Measurements from ENCODE around the gene TMEM237.

Gene TMEM237

DNA sequence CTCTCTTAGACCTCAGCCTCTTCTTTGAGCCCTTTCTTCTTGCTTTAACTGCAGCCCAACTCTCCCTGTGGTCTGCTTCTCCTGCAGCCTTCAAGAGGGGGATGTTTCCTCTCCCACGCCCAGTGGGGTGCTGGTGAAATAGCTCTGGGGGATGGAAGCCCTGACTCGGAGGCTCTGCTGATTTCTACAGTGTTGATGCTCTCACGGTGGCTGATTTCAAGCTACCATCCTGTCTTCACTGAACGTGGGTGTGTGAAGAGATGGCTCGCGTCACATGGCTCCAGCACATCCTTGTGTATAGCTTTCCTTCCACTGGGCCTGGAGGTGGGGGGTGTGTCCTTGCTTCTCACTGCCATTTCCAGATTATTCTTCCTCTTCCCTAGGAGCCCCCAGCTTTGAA lies 35.1 kb upstream of the TMEM237 start:
- H3K27me3 ChIP-seq (ENCODE audit: control insufficient read depth, low read length), result peaks cover 9% of the 10 kb centered on the region
- TF ChIP-seq EZH2phosphoT487 (IDR thresholded peaks at IDR 0.05; ENCODE audit: borderline replicate concordance, low read length), result no peak
- TF ChIP-seq, protein P1, sequence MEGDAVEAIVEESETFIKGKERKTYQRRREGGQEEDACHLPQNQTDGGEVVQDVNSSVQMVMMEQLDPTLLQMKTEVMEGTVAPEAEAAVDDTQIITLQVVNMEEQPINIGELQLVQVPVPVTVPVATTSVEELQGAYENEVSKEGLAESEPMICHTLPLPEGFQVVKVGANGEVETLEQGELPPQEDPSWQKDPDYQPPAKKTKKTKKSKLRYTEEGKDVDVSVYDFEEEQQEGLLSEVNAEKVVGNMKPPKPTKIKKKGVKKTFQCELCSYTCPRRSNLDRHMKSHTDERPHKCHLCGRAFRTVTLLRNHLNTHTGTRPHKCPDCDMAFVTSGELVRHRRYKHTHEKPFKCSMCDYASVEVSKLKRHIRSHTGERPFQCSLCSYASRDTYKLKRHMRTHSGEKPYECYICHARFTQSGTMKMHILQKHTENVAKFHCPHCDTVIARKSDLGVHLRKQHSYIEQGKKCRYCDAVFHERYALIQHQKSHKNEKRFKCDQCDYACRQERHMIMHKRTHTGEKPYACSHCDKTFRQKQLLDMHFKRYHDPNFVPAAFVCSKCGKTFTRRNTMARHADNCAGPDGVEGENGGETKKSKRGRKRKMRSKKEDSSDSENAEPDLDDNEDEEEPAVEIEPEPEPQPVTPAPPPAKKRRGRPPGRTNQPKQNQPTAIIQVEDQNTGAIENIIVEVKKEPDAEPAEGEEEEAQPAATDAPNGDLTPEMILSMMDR (IDR thresholded peaks at IDR 0.05; ENCODE audit: low read depth, low read length, poor library complexity, severe bottlenecking), result no peak

DNA sequence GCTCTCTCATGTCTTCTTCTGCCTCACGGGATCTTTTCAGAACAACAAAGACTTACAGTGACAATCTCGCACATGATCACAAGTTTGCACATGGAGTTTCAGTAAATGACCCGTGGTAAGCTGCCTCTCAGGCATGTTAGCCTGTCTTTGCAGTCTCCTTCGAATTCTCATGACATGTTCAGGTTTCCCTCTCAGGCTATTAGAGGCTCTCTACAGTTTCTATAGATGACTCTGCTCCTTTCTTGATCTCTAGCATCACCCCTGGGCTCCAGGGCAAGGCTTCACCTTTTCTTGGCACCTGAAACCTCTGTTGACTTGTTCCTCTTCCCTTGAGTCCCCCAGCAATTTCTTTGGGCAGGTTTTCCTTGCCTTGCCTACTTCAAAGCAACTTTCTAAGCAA lies 32.2 kb upstream of the TMEM237 start:
- no peaks in the 10 kb centered on the region for H3F3A ChIP-seq (ENCODE audit: control insufficient read depth, insufficient read depth)
- no peaks in the 10 kb centered on the region for H3K79me2 ChIP-seq (ENCODE audit: control insufficient read depth, low read length)
- H3K4me1 ChIP-seq (ENCODE audit: control insufficient read depth, low read length), result no peaks in the 10 kb centered on the region
- H3K9me2 ChIP-seq (replicated peaks; ENCODE audit: control insufficient read depth, low read length), result no peaks in the 10 kb centered on the region
- H4K20me1 ChIP-seq (ENCODE audit: control insufficient read depth, insufficient read depth, low read depth, low read length), result no peaks in the 10 kb centered on the region
- H3K27me3 ChIP-seq (ENCODE audit: control insufficient read depth, low read length), result peaks cover 6% of the 10 kb centered on the region; the same call in 1 of the 2 replicates
- H3K4me3 ChIP-seq (ENCODE audit: low read length), result no peak overlapping the region
- H3K27ac ChIP-seq (ENCODE audit: low read depth, low read length), result no peak overlapping the region
- no peaks in the 10 kb centered on the region for H3K9me3 ChIP-seq (ENCODE audit: control insufficient read depth, insufficient read depth, low read length)
- no peaks in the 10 kb centered on the region for H3K36me3 ChIP-seq (ENCODE audit: control insufficient read depth, low read length)
- H3K4me2 ChIP-seq (ENCODE audit: low read length), result no peak overlapping the region
- no peak for TF ChIP-seq EZH2phosphoT487 (IDR thresholded peaks at IDR 0.05; ENCODE audit: borderline replicate concordance, low read length)
- TF ChIP-seq, protein P1 (IDR thresholded peaks at IDR 0.05; ENCODE audit: low read depth, low read length, poor library complexity, severe bottlenecking), result no peak

More for the DNA sequence above, 35.1 kb upstream of the TMEM237 start:
- H3F3A ChIP-seq (ENCODE audit: control insufficient read depth, insufficient read depth), result no peaks in the 10 kb centered on the region
- no peak overlapping the region for H3K27ac ChIP-seq (ENCODE audit: low read depth, low read length)
- H3K9me3 ChIP-seq (ENCODE audit: control insufficient read depth, insufficient read depth, low read length), result no peaks in the 10 kb centered on the region
- no peaks in the 10 kb centered on the region for H3K36me3 ChIP-seq (ENCODE audit: control insufficient read depth, low read length)
- no peaks in the 10 kb centered on the region for H3K4me1 ChIP-seq (ENCODE audit: control insufficient read depth, low read length)
- H3K79me2 ChIP-seq (ENCODE audit: control insufficient read depth, low read length), result no peaks in the 10 kb centered on the region
- no peak overlapping the region for H3K4me2 ChIP-seq (ENCODE audit: low read length)
- H4K20me1 ChIP-seq (ENCODE audit: control insufficient read depth, insufficient read depth, low read depth, low read length), result no peaks in the 10 kb centered on the region
- H3K9me2 ChIP-seq (replicated peaks; ENCODE audit: control insufficient read depth, low read length), result no peaks in the 10 kb centered on the region
- H3K4me3 ChIP-seq (ENCODE audit: low read length), result no peak overlapping the region

DNA sequence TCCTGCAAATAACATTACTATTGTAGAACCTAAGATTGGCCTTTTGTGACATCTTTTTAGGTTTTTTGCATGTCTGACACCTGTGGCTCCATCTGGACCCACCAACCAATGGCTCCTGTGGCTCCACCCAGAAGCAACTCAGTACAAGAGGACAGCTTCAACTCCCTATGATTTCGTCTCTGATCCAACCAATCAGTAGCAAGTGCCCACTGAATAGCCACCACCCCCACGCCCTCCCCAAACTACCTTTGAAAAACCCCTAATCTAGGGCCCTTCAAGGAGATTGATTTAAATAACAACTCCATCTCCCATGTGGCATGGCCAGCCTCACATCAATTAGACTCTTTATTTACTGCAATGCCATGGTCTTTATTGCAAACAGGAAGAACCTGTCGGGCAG lies 31.5 kb upstream of the TMEM237 start:
- TF ChIP-seq, protein P1 (IDR thresholded peaks at IDR 0.05; ENCODE audit: low read depth, low read length, poor library complexity, severe bottlenecking), result no peak
- no peak for TF ChIP-seq EZH2phosphoT487 (IDR thresholded peaks at IDR 0.05; ENCODE audit: borderline replicate concordance, low read length)
- Histone ChIP-seq H3K9me3 (ENCODE audit: control insufficient read depth, insufficient read depth, low read length) (no peaks in the 10 kb centered on the region), H3K9me2 (replicated peaks; ENCODE audit: control insufficient read depth, low read length) (no peaks in the 10 kb centered on the region), H3K27me3 (ENCODE audit: control insufficient read depth, low read length) (peaks cover 5% of the 10 kb centered on the region; the same call in 1 of the 2 replicates), H3K4me2 (ENCODE audit: low read length) (no peak overlapping the region), H3K79me2 (ENCODE audit: control insufficient read depth, low read length) (no peaks in the 10 kb centered on the region), H3F3A (ENCODE audit: control insufficient read depth, insufficient read depth) (no peaks in the 10 kb centered on the region), H3K4me3 (ENCODE audit: low read length) (no peak overlapping the region), H3K4me1 (ENCODE audit: control insufficient read depth, low read length) (no peaks in the 10 kb centered on the region), H3K36me3 (ENCODE audit: control insufficient read depth, low read length) (no peaks in the 10 kb centered on the region), H4K20me1 (ENCODE audit: control insufficient read depth, insufficient read depth, low read depth, low read length) (no peaks in the 10 kb centered on the region), H3K27ac (ENCODE audit: low read depth, low read length) (no peak overlapping the region)
